Measurements from ENCODE around the gene LMX1B.

The LMX1B gene

GRCh38 chr9:126701813-126702140 lies 88.0 kb downstream of the LMX1B start:
- no peaks in the 10 kb centered on the region for H3K36me3 ChIP-seq (ENCODE audit: control insufficient read depth, low read length)
- H4K20me1 ChIP-seq (ENCODE audit: control insufficient read depth, insufficient read depth, low read depth, low read length), result no peaks in the 10 kb centered on the region
- H3K9me3 ChIP-seq (ENCODE audit: control insufficient read depth, insufficient read depth, low read length), result no peaks in the 10 kb centered on the region
- H3K79me2 ChIP-seq (ENCODE audit: control insufficient read depth, low read length), result no peaks in the 10 kb centered on the region
- TF ChIP-seq, protein P1, sequence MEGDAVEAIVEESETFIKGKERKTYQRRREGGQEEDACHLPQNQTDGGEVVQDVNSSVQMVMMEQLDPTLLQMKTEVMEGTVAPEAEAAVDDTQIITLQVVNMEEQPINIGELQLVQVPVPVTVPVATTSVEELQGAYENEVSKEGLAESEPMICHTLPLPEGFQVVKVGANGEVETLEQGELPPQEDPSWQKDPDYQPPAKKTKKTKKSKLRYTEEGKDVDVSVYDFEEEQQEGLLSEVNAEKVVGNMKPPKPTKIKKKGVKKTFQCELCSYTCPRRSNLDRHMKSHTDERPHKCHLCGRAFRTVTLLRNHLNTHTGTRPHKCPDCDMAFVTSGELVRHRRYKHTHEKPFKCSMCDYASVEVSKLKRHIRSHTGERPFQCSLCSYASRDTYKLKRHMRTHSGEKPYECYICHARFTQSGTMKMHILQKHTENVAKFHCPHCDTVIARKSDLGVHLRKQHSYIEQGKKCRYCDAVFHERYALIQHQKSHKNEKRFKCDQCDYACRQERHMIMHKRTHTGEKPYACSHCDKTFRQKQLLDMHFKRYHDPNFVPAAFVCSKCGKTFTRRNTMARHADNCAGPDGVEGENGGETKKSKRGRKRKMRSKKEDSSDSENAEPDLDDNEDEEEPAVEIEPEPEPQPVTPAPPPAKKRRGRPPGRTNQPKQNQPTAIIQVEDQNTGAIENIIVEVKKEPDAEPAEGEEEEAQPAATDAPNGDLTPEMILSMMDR (IDR thresholded peaks at IDR 0.05; ENCODE audit: low read depth, low read length, poor library complexity, severe bottlenecking), result no peak
- no peak for TF ChIP-seq EZH2phosphoT487 (IDR thresholded peaks at IDR 0.05; ENCODE audit: borderline replicate concordance, low read length)
- H3K4me1 ChIP-seq (ENCODE audit: control insufficient read depth, low read length), result peaks cover 9% of the 10 kb centered on the region
- H3K27me3 ChIP-seq (ENCODE audit: control insufficient read depth, low read length), result peaks cover 12% of the 10 kb centered on the region
- H3K27ac ChIP-seq (ENCODE audit: low read depth, low read length), result no peak overlapping the region
- no peak overlapping the region for H3K4me2 ChIP-seq (ENCODE audit: low read length)
- no peaks in the 10 kb centered on the region for H3F3A ChIP-seq (ENCODE audit: control insufficient read depth, insufficient read depth)
- no peak overlapping the region for H3K4me3 ChIP-seq (ENCODE audit: low read length)
- no peaks in the 10 kb centered on the region for H3K9me2 ChIP-seq (replicated peaks; ENCODE audit: control insufficient read depth, low read length)

DNA sequence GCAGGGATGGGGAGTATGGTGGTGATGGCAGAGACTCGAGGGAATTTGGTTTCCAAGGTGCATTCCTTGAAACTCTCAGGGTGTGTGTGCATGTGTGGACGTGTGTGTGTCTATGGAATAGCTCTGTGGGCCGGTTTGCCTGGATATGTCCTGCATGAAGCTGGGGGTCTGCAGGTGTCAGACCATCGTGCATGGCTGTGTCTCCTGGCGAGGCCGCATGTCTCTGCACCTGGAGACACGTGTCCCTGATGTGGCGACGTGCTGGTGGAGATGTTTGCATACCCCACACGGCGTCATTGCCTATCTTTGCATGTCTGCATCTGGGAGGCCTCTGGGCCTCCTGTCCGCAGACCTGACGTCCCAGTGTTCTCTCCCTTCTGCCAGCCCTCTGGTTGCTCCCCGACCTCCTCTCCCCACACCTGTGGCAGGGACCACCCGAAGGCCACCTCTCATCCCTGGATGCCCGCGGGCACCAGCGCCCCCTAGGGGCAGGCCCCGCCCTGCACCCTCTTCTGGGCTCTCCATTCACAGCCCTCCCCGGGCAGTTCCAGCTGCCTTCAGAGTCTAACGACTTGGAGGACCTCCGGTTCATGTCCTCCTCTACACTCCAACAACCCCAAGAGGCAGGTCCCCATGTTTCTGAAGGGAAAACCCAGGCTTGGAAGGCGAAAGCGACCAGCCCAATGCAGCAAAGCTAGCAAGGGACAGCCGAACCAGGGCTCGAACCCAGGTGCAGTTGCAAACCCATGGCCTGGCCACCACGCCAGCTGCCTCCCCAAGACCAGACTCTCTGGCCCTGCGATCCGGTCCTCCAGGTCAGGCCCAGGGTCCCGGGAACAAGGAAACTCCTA lies 88.6 kb downstream of the LMX1B start:
- Histone ChIP-seq H3K27me3 (ENCODE audit: control insufficient read depth, low read length) (peaks cover 16% of the 10 kb centered on the region), H3K9me3 (ENCODE audit: control insufficient read depth, insufficient read depth, low read length) (no peaks in the 10 kb centered on the region), H3K36me3 (ENCODE audit: control insufficient read depth, low read length) (no peaks in the 10 kb centered on the region), H3K9me2 (replicated peaks; ENCODE audit: control insufficient read depth, low read length) (no peaks in the 10 kb centered on the region), H3K4me1 (ENCODE audit: control insufficient read depth, low read length) (peaks cover 9% of the 10 kb centered on the region), H3F3A (ENCODE audit: control insufficient read depth, insufficient read depth) (no peaks in the 10 kb centered on the region), H3K27ac (ENCODE audit: low read depth, low read length) (no peak overlapping the region), H3K4me3 (ENCODE audit: low read length) (no peak overlapping the region), H3K79me2 (ENCODE audit: control insufficient read depth, low read length) (no peaks in the 10 kb centered on the region), H4K20me1 (ENCODE audit: control insufficient read depth, insufficient read depth, low read depth, low read length) (no peaks in the 10 kb centered on the region), H3K4me2 (ENCODE audit: low read length) (no peak overlapping the region)
- TF ChIP-seq EZH2phosphoT487 (IDR thresholded peaks at IDR 0.05; ENCODE audit: borderline replicate concordance, low read length), result no peak
- TF ChIP-seq, protein P1 (IDR thresholded peaks at IDR 0.05; ENCODE audit: low read depth, low read length, poor library complexity, severe bottlenecking), result peak; percentile 98

GRCh38 chr9:126703002-126703865 lies 89.5 kb downstream of the LMX1B start:
- Histone ChIP-seq H3K4me2 (ENCODE audit: low read length) (no peak overlapping the region), H3K4me1 (ENCODE audit: control insufficient read depth, low read length) (peaks cover 9% of the 10 kb centered on the region), H3F3A (ENCODE audit: control insufficient read depth, insufficient read depth) (no peaks in the 10 kb centered on the region), H4K20me1 (ENCODE audit: control insufficient read depth, insufficient read depth, low read depth, low read length) (no peaks in the 10 kb centered on the region), H3K27ac (ENCODE audit: low read depth, low read length) (no peak overlapping the region), H3K27me3 (ENCODE audit: control insufficient read depth, low read length) (peaks cover 16% of the 10 kb centered on the region), H3K79me2 (ENCODE audit: control insufficient read depth, low read length) (no peaks in the 10 kb centered on the region), H3K4me3 (ENCODE audit: low read length) (no peak overlapping the region), H3K9me2 (replicated peaks; ENCODE audit: control insufficient read depth, low read length) (no peaks in the 10 kb centered on the region), H3K9me3 (ENCODE audit: control insufficient read depth, insufficient read depth, low read length) (no peaks in the 10 kb centered on the region), H3K36me3 (ENCODE audit: control insufficient read depth, low read length) (no peaks in the 10 kb centered on the region)
- TF ChIP-seq EZH2phosphoT487 (IDR thresholded peaks at IDR 0.05; ENCODE audit: borderline replicate concordance, low read length), result no peak
- TF ChIP-seq, protein P1 (IDR thresholded peaks at IDR 0.05; ENCODE audit: low read depth, low read length, poor library complexity, severe bottlenecking), result no peak
